ENCODE measurements around the gene CRELD2. TPM values are rescaled to one million over a fixed set of nuclear protein-coding genes. Genes with fewer than 3 reads are reported as not detected.

CRELD2 gene
- total and polyA plus RNA-seq, 2 of the 4 experiments (the other 2 are of a cell fraction) = 36.2 to 70.7 TPM

GRCh38 chr22:49920859-49921258 lies 2.4 kb downstream of the CRELD2 start:
- no TSS peak for BruUV-seq (replicated peaks)
- H4K91ac ChIP-seq (ENCODE audit: insufficient read depth, low read depth, low read length) = no peak overlapping the region
- no peak overlapping the region for H3K4me2 ChIP-seq (ENCODE audit: low read depth, low read length)
- H2BK5ac ChIP-seq (ENCODE audit: low read depth, low read length, poor library complexity, severe bottlenecking) = no peak overlapping the region
- no peaks in the 10 kb centered on the region for H3K9me3 ChIP-seq (ENCODE audit: control insufficient read depth, insufficient read depth, low read length)
- no peak overlapping the region for H2AK5ac ChIP-seq (ENCODE audit: low read depth, low read length)
- WGBS, 2 experiments (ENCODE audit: extremely low coverage in 2 of 2, insufficient read length in 1 of 2) = 98% methylated on average over 8 of the region's 18 CpGs; no CpG with 5 or more reads in 1 of the 2 experiments
- intact Hi-C loops (cut with micrococcal nuclease) (no loop called here), in situ Hi-C loops (cut with MboI; ENCODE audit: low sequenced_read_pairs) (loop anchor here (25.0 kb wide), 1 partner anchor 109 kb away; no protein-coding TSS in a partner anchor), dilution Hi-C loops (cut with HindIII; ENCODE audit: low sequenced_read_pairs, unreplicated experiment) (no loop called here)
- peaks cover 4% of the 10 kb centered on the region; the same call in 1 of the 2 replicates for H3K9me1 ChIP-seq (ENCODE audit: insufficient read depth, low read length)
- no peak overlapping the region for H2BK120ac ChIP-seq (ENCODE audit: low read depth, low read length)
- ATAC-seq (ENCODE audit: low read depth) (no peak), DNase-seq (no peak)
- H3K4me1 ChIP-seq (ENCODE audit: control insufficient read depth, insufficient read depth, low read length) = peaks cover 18% of the 10 kb centered on the region
- no peak overlapping the region for H3K27ac ChIP-seq (ENCODE audit: insufficient read depth, low read length)
- ChIA-PET POLR2A (ENCODE audit: unreplicated experiment) (no interaction called here), CTCF (no interaction called here)
- peaks cover 21% of the 10 kb centered on the region for H3K36me3 ChIP-seq (ENCODE audit: control insufficient read depth, insufficient read depth, low read length)
- no peak overlapping the region for H2BK20ac ChIP-seq (ENCODE audit: low read depth, low read length)
- H3K23ac ChIP-seq (ENCODE audit: low read depth, low read length) = no peak overlapping the region
- H3K56ac ChIP-seq (ENCODE audit: extremely low read depth, insufficient read depth, low read length) = no peak overlapping the region
- no peak overlapping the region for H3K9ac ChIP-seq (ENCODE audit: low read depth, low read length)
- peaks cover 31 to 41% of the 10 kb centered on the region in 2 experiments for H3K79me1 ChIP-seq (ENCODE audit: low read depth in 1 of 2, low read length in 2 of 2)
- no peaks in the 10 kb centered on the region; the same call in 1 of the 2 replicates for H4K20me1 ChIP-seq (ENCODE audit: insufficient read depth, low read length)
- no peak overlapping the region for H3K18ac ChIP-seq (ENCODE audit: low read depth, low read length)
- H4K5ac ChIP-seq (ENCODE audit: low read depth, low read length) = no peak overlapping the region
- H2AK9ac ChIP-seq (replicated peaks; ENCODE audit: low read depth, low read length, poor library complexity) = no peak overlapping the region
- no peak overlapping the region for H3K14ac ChIP-seq (replicated peaks; ENCODE audit: low read depth, low read length)
- no peak overlapping the region for H2AFZ ChIP-seq (replicated peaks; ENCODE audit: low read length, poor library complexity)
- no peak overlapping the region for H3K4me3 ChIP-seq (ENCODE audit: insufficient read depth, low read depth, low read length)
- H3K4ac ChIP-seq (ENCODE audit: low read depth, low read length) = no peak overlapping the region
- no peaks in the 10 kb centered on the region for H3K27me3 ChIP-seq (ENCODE audit: control insufficient read depth, insufficient read depth, low read length)
- no peak overlapping the region for H4K8ac ChIP-seq (ENCODE audit: low read depth in 2 of 2, low read length in 2 of 2)
- TF ChIP-seq POLR2A (IDR thresholded peaks at IDR 0.05; ENCODE audit: low read depth, low read length) (no peak), USF2 (IDR thresholded peaks at IDR 0.05; ENCODE audit: low read depth, low read length) (no peak), SMC3 (IDR thresholded peaks at IDR 0.05; ENCODE audit: low read depth, low read length) (no peak), MAFK (IDR thresholded peaks at IDR 0.05; ENCODE audit: low read depth, low read length) (no peak), MAZ (IDR thresholded peaks at IDR 0.05; ENCODE audit: borderline replicate concordance, low read depth, low read length) (no peak), RFX5 (IDR thresholded peaks at IDR 0.05; ENCODE audit: low read depth, low read length) (no peak), FOS (IDR thresholded peaks at IDR 0.05; ENCODE audit: low read depth, low read length) (no peak), CEBPB (IDR thresholded peaks at IDR 0.05; ENCODE audit: low read depth, low read length) (no peak), RAD21 (IDR thresholded peaks at IDR 0.05; ENCODE audit: low read length) (no peak), MXI1 (IDR thresholded peaks at IDR 0.05; ENCODE audit: borderline replicate concordance, low read depth, low read length) (no peak)
- TF ChIP-seq, protein P1, sequence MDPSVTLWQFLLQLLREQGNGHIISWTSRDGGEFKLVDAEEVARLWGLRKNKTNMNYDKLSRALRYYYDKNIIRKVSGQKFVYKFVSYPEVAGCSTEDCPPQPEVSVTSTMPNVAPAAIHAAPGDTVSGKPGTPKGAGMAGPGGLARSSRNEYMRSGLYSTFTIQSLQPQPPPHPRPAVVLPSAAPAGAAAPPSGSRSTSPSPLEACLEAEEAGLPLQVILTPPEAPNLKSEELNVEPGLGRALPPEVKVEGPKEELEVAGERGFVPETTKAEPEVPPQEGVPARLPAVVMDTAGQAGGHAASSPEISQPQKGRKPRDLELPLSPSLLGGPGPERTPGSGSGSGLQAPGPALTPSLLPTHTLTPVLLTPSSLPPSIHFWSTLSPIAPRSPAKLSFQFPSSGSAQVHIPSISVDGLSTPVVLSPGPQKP (IDR thresholded peaks at IDR 0.05; ENCODE audit: borderline replicate concordance, low read depth, low read length) = no peak
- H2BK15ac ChIP-seq (ENCODE audit: low read depth, low read length) = no peak overlapping the region

Data from IMR-90 (cell line).